GM10266 (cell line): ENCODE measurements around the gene PTPRD.
"Not testable (repeated sequence)": the region's sequence is repeated elsewhere in the genome, so short reads cannot be mapped to it uniquely, and the experiment has no call there.

Experiments used
- DNase-seq: peaks from one replicate; pipeline ENCODE4 v3.0.0; 2012; ENCODE audit errors: extremely low spot score
- CTCF ChIP-seq: IDR thresholded peaks from 2 replicates; pipeline ENCODE4 v1.5.1; 2012; ENCODE audit warnings: mild to moderate bottlenecking, low read depth; ENCODE audit not compliant: control insufficient read depth, insufficient read depth; ENCODE audit errors: missing control alignments

PTPRD gene

GRCh38 chr9:9099646-9100045 is 1513.2 kb downstream of the PTPRD start:
- TF ChIP-seq CTCF: no peak
- DNase-seq: no peak

- DNase-seq: not testable (repeated sequence)
These were observed 1515.5 kb downstream of the PTPRD start for GRCh38 chr9:9097254-9097653.

- DNase-seq: no peak
These were observed 1521.4 kb downstream of the PTPRD start for GRCh38 chr9:9091387-9091786.

GRCh38 chr9:9079473-9079872 is 1533.3 kb downstream of the PTPRD start:
- no peak for DNase-seq
- TF ChIP-seq CTCF: no peak

More at GRCh38 chr9:9091387-9091786, 1521.4 kb downstream of the PTPRD start:
- no peak for TF ChIP-seq CTCF

GRCh38 chr9:9078301-9078700 is 1534.5 kb downstream of the PTPRD start:
- no peak for TF ChIP-seq CTCF
- DNase-seq: no peak

GRCh38 chr9:9061627-9062026 is 1551.2 kb downstream of the PTPRD start:
- no peak for TF ChIP-seq CTCF
- DNase-seq: no peak

- DNase-seq: no peak
- TF ChIP-seq CTCF: no peak
These were observed 1558.3 kb downstream of the PTPRD start for GRCh38 chr9:9054354-9054992.

- no peak for DNase-seq
- no peak for TF ChIP-seq CTCF
These were observed 1567.2 kb downstream of the PTPRD start for GRCh38 chr9:9045572-9045971.
